ENCODE measurements around the gene ZNF343.

The ZNF343 gene

GRCh38 chr20:2453792-2454191 lies 54.9 kb downstream of the ZNF343 start:
- H2BK120ac ChIP-seq (ENCODE audit: low read depth, low read length), result no peak overlapping the region
- WGBS, result 98% methylated on average over 3 of the region's 3 CpGs
- H2BK15ac ChIP-seq (ENCODE audit: low read depth, poor library complexity, severe bottlenecking), result no peak overlapping the region
- no peaks in the 10 kb centered on the region for H3K79me1 ChIP-seq (replicated peaks; ENCODE audit: low read length, poor library complexity, severe bottlenecking)
- no peak overlapping the region for H3K23ac ChIP-seq (ENCODE audit: low read length in 2 of 2)
- no peak overlapping the region for H3K9ac ChIP-seq (ENCODE audit: low read length)
- no peak overlapping the region for H3K4me2 ChIP-seq (ENCODE audit: low read length, poor library complexity, severe bottlenecking)
- no peak overlapping the region for H3K27ac ChIP-seq (ENCODE audit: low read length, poor library complexity, severe bottlenecking)
- no peaks in the 10 kb centered on the region for H3K27me3 ChIP-seq (ENCODE audit: control insufficient read depth in 1 of 2, insufficient read depth in 1 of 2, low read length in 2 of 2)
- H4K91ac ChIP-seq (ENCODE audit: low read length), result no peak overlapping the region
- no peak for DNase-seq
- no peak overlapping the region for H3K18ac ChIP-seq (ENCODE audit: low read depth in 1 of 2, low read length in 2 of 2)
- H2AFZ ChIP-seq (ENCODE audit: low read depth, low read length), result no peak overlapping the region
- no peak overlapping the region for H3K4me3 ChIP-seq (ENCODE audit: insufficient read depth in 1 of 2, low read depth in 1 of 2, low read length in 2 of 2)
- H3K9me3 ChIP-seq (ENCODE audit: control insufficient read depth, low read length), result no peaks in the 10 kb centered on the region
- no peak overlapping the region for H2AK5ac ChIP-seq (ENCODE audit: low read length, severe bottlenecking)
- peaks cover 1% of the 10 kb centered on the region for H3K4me1 ChIP-seq (ENCODE audit: control insufficient read depth, insufficient read depth, low read depth, low read length)
- no peak overlapping the region for H3K4ac ChIP-seq (ENCODE audit: low read depth in 1 of 2, low read length in 2 of 2)
- no peak overlapping the region for H4K8ac ChIP-seq (ENCODE audit: low read length)
- no peak overlapping the region for H2BK12ac ChIP-seq (ENCODE audit: low read length in 2 of 2)
- H3K14ac ChIP-seq (ENCODE audit: low read length in 2 of 2), result no peak overlapping the region
- peaks cover 4 to 12% of the 10 kb centered on the region in 2 experiments for H3K36me3 ChIP-seq (ENCODE audit: control insufficient read depth in 1 of 2, insufficient read depth in 2 of 2, low read depth in 1 of 2, low read length in 2 of 2)
- no peak overlapping the region for H2BK5ac ChIP-seq (ENCODE audit: low read depth, low read length, poor library complexity, severe bottlenecking)

GRCh38 chr20:2451939-2452732 lies 56.6 kb downstream of the ZNF343 start:
- Histone ChIP-seq H3K4me2 (ENCODE audit: low read length, poor library complexity, severe bottlenecking) (no peak overlapping the region), H3K9ac (ENCODE audit: low read length) (no peak overlapping the region), H3K14ac (ENCODE audit: low read length in 2 of 2) (no peak overlapping the region), H3K4me1 (ENCODE audit: control insufficient read depth, insufficient read depth, low read depth, low read length) (peaks cover 1% of the 10 kb centered on the region), H3K18ac (ENCODE audit: low read depth in 1 of 2, low read length in 2 of 2) (no peak overlapping the region), H3K4me3 (ENCODE audit: insufficient read depth in 1 of 2, low read depth in 1 of 2, low read length in 2 of 2) (no peak overlapping the region), H2BK5ac (ENCODE audit: low read depth, low read length, poor library complexity, severe bottlenecking) (no peak overlapping the region), H3K23ac (ENCODE audit: low read length in 2 of 2) (no peak overlapping the region), H2AK5ac (ENCODE audit: low read length, severe bottlenecking) (no peak overlapping the region), H3K27me3 (ENCODE audit: control insufficient read depth in 1 of 2, insufficient read depth in 1 of 2, low read length in 2 of 2) (no peaks in the 10 kb centered on the region), H4K91ac (ENCODE audit: low read length) (no peak overlapping the region), H3K4ac (ENCODE audit: low read depth in 1 of 2, low read length in 2 of 2) (no peak overlapping the region), H3K79me1 (replicated peaks; ENCODE audit: low read length, poor library complexity, severe bottlenecking) (no peaks in the 10 kb centered on the region), H2BK12ac (ENCODE audit: low read length in 2 of 2) (no peak overlapping the region), H3K36me3 (ENCODE audit: control insufficient read depth in 1 of 2, insufficient read depth in 2 of 2, low read depth in 1 of 2, low read length in 2 of 2) (no peaks in the 10 kb centered on the region), H2BK120ac (ENCODE audit: low read depth, low read length) (no peak overlapping the region), H3K9me3 (ENCODE audit: control insufficient read depth, low read length) (no peaks in the 10 kb centered on the region), H3K27ac (ENCODE audit: low read length, poor library complexity, severe bottlenecking) (no peak overlapping the region), H2AFZ (ENCODE audit: low read depth, low read length) (no peak overlapping the region), H4K8ac (ENCODE audit: low read length) (no peak overlapping the region), H2BK15ac (ENCODE audit: low read depth, poor library complexity, severe bottlenecking) (no peak overlapping the region)
- DNase-seq, result peak; percentile 65
- 79% methylated on average over 6 of the region's 8 CpGs for WGBS

GRCh38 chr20:2451422-2451821 lies 57.3 kb downstream of the ZNF343 start:
- H3K18ac ChIP-seq (ENCODE audit: low read depth in 1 of 2, low read length in 2 of 2), result no peak overlapping the region
- no peak overlapping the region for H2BK120ac ChIP-seq (ENCODE audit: low read depth, low read length)
- H3K27ac ChIP-seq (ENCODE audit: low read length, poor library complexity, severe bottlenecking), result no peak overlapping the region
- no peak overlapping the region for H2BK5ac ChIP-seq (ENCODE audit: low read depth, low read length, poor library complexity, severe bottlenecking)
- no peak overlapping the region for H4K91ac ChIP-seq (ENCODE audit: low read length)
- no peak overlapping the region for H4K8ac ChIP-seq (ENCODE audit: low read length)
- H2AK5ac ChIP-seq (ENCODE audit: low read length, severe bottlenecking), result no peak overlapping the region
- no peaks in the 10 kb centered on the region for H3K9me3 ChIP-seq (ENCODE audit: control insufficient read depth, low read length)
- H2AFZ ChIP-seq (ENCODE audit: low read depth, low read length), result no peak overlapping the region
- H3K4me1 ChIP-seq (ENCODE audit: control insufficient read depth, insufficient read depth, low read depth, low read length), result peaks cover 1% of the 10 kb centered on the region
- no peak overlapping the region for H3K14ac ChIP-seq (ENCODE audit: low read length in 2 of 2)
- no peaks in the 10 kb centered on the region for H3K79me1 ChIP-seq (replicated peaks; ENCODE audit: low read length, poor library complexity, severe bottlenecking)
- H3K4me2 ChIP-seq (ENCODE audit: low read length, poor library complexity, severe bottlenecking), result no peak overlapping the region
- H3K4me3 ChIP-seq (ENCODE audit: insufficient read depth in 1 of 2, low read depth in 1 of 2, low read length in 2 of 2), result no peak overlapping the region
- WGBS, result 94% methylated on average over 5 of the region's 5 CpGs
- no peak overlapping the region for H3K23ac ChIP-seq (ENCODE audit: low read length in 2 of 2)
- no peak overlapping the region for H3K9ac ChIP-seq (ENCODE audit: low read length)
- no peaks in the 10 kb centered on the region for H3K36me3 ChIP-seq (ENCODE audit: control insufficient read depth in 1 of 2, insufficient read depth in 2 of 2, low read depth in 1 of 2, low read length in 2 of 2)
- H3K27me3 ChIP-seq (ENCODE audit: control insufficient read depth in 1 of 2, insufficient read depth in 1 of 2, low read length in 2 of 2), result no peaks in the 10 kb centered on the region
- H2BK12ac ChIP-seq (ENCODE audit: low read length in 2 of 2), result no peak overlapping the region
- no peak overlapping the region for H2BK15ac ChIP-seq (ENCODE audit: low read depth, poor library complexity, severe bottlenecking)
- H3K4ac ChIP-seq (ENCODE audit: low read depth in 1 of 2, low read length in 2 of 2), result no peak overlapping the region
- no peak for DNase-seq

- Histone ChIP-seq H3K18ac (ENCODE audit: low read depth in 1 of 2, low read length in 2 of 2) (no peak overlapping the region), H2AK5ac (ENCODE audit: low read length, severe bottlenecking) (no peak overlapping the region), H2BK12ac (ENCODE audit: low read length in 2 of 2) (no peak overlapping the region), H3K23ac (ENCODE audit: low read length in 2 of 2) (no peak overlapping the region), H3K4me1 (ENCODE audit: control insufficient read depth, insufficient read depth, low read depth, low read length) (peaks cover under 1% of the 10 kb centered on the region), H3K4me2 (ENCODE audit: low read length, poor library complexity, severe bottlenecking) (no peak overlapping the region), H2BK15ac (ENCODE audit: low read depth, poor library complexity, severe bottlenecking) (no peak overlapping the region), H3K79me1 (replicated peaks; ENCODE audit: low read length, poor library complexity, severe bottlenecking) (no peaks in the 10 kb centered on the region), H3K27ac (ENCODE audit: low read length, poor library complexity, severe bottlenecking) (no peak overlapping the region), H3K36me3 (ENCODE audit: control insufficient read depth in 1 of 2, insufficient read depth in 2 of 2, low read depth in 1 of 2, low read length in 2 of 2) (no peaks in the 10 kb centered on the region), H3K27me3 (ENCODE audit: control insufficient read depth in 1 of 2, insufficient read depth in 1 of 2, low read length in 2 of 2) (no peaks in the 10 kb centered on the region), H3K9ac (ENCODE audit: low read length) (no peak overlapping the region), H3K14ac (ENCODE audit: low read length in 2 of 2) (no peak overlapping the region), H2BK5ac (ENCODE audit: low read depth, low read length, poor library complexity, severe bottlenecking) (no peak overlapping the region), H2BK120ac (ENCODE audit: low read depth, low read length) (no peak overlapping the region), H4K91ac (ENCODE audit: low read length) (no peak overlapping the region), H3K9me3 (ENCODE audit: control insufficient read depth, low read length) (no peaks in the 10 kb centered on the region), H4K8ac (ENCODE audit: low read length) (no peak overlapping the region), H3K4me3 (ENCODE audit: insufficient read depth in 1 of 2, low read depth in 1 of 2, low read length in 2 of 2) (no peak overlapping the region), H3K4ac (ENCODE audit: low read depth in 1 of 2, low read length in 2 of 2) (no peak overlapping the region), H2AFZ (ENCODE audit: low read depth, low read length) (no peak overlapping the region)
- WGBS, result no CpG with 5 or more reads among the region's 1 CpG
- DNase-seq, result no peak
Observed at GRCh38 chr20:2449386-2449785, 59.3 kb downstream of the ZNF343 start.

Data from mesenchymal stem cell (in vitro differentiated cells and primary cell).